ENCODE measurements around the gene PRKN.
A peak's percentile ranks its signal among the peaks of the same experiment; 100 is the strongest.

The PRKN gene

DNA sequence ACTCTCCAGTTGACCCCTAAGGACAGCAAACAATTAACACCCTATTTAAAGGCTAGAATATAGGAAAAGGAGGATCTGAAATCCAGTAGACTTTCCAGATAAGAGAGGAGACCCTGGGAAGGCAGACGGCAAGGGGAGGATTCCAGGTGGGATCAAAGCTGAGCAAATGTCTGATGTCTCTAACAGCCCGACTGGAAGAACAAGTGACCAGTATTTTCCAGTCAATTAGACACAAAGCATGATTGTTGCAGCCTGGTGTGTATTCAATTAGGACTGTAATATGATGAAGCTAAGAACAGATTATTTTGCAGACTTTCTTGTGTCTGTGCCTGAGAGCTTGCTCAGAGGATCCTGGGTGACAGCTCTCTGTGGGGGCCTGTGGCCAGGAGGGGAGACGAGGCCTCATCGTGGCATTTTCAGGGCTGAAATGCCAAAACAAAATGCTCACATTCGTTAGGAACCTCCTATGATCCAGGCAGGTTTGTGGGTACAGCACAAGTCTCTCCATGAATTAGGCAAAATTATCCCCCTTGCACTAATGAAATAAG lies 981.9 kb downstream of the PRKN start:
- DNase-seq (ENCODE audit: low spot score) (no peak), FAIRE-seq (no peak)

GRCh38 chr6:161745128-161745527 lies 982.4 kb downstream of the PRKN start:
- no peak for FAIRE-seq
- no peak for DNase-seq (ENCODE audit: low spot score)

DNA sequence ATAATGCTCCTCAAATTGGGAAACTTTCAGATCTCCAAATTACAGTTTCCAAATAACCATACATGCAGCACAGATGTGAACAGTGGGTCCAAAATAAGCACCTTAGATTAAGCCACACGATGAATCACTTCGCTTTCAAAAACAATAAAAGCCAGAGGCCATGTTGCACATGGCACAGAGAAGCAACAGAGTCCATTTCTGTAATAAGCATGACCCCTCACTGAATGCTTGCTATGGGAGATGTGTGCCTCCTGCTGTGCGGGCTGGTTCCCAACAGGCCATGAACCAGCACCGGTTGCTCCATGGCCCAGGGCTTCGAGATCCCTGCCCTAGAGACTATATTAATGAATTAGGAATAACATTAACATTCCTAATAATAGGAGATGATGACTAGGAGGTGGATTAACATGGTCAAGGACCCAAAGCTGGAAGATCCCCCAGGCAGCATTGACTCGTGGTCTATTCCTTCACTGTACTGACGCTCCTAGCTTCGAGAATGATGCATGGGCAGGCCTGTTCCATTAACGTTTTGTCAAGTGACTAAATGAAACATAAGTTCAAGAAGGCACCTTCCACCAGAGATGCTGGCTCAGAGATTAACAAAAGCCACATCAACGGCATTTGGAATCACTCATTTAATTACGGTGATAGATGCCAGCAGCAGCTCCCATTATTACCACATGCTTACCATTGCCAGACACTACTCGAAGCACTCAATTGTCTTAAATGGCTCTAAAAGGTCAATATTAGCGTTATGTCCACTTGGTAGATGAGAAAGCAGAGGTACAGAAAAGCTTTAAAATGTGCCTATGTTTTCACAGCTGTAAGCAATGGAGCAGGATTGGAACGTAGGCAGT lies 983.1 kb downstream of the PRKN start:
- no peak for FAIRE-seq
- no peak for DNase-seq (ENCODE audit: low spot score)

GRCh38 chr6:161743509-161744178 lies 983.9 kb downstream of the PRKN start:
- FAIRE-seq (no peak), DNase-seq (ENCODE audit: low spot score) (no peak)

DNA sequence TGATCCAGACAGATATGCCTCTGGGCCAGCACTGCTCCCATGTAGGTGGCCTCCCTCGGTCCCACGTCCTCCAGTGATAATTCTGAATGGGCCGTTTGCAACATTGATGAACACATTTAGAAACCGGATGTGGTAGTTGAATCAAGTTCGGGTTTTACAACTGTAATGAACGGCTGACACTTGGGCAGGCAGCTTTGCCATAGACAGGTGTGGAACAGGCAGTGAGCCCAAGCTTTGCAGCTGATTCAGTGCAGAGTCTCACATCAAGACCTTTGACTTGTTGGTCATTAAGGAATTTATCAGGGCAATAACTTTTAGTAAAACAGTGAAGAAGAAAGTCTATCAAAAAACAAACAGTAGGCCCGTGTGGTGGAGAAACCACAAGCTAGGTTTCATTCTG lies 987.1 kb downstream of the PRKN start:
- FAIRE-seq, result no peak

DNA sequence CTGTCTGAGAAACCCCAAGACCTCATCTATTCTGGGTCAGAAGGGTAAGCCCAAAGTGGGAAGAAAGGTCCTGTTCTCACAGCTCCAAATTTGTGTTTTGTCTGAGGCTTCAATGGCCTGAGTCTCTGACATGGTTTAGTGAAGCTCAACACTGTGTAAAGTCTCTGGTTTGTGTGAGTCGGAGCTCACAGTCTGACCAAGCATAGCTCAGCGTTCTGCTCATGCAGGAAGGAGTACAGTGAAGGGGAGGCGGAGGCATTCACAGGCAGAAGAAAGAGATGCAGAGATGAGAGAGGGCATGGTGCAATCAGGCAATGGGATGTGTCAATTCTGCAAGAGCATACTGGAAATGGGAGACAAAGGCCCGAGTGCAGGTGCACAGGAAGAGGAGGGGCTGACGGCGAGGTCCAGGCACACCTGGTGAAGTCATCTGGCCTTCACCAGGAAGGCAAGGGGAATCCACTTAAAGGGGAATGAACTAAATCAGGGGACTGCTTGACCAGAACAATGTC lies 990.7 kb downstream of the PRKN start:
- DNase-seq (ENCODE audit: low spot score) (no peak), FAIRE-seq (no peak)

More for the DNA sequence above, 987.1 kb downstream of the PRKN start:
- no peak for DNase-seq (ENCODE audit: low spot score)

- DNase-seq (ENCODE audit: low spot score), result no peak
These were observed 991.2 kb downstream of the PRKN start for GRCh38 chr6:161736326-161736725.

GRCh38 chr6:161732594-161732993 lies 995.0 kb downstream of the PRKN start:
- FAIRE-seq (no peak), DNase-seq (ENCODE audit: low spot score) (no peak)

More at GRCh38 chr6:161736326-161736725, 991.2 kb downstream of the PRKN start:
- no peak for FAIRE-seq

DNA sequence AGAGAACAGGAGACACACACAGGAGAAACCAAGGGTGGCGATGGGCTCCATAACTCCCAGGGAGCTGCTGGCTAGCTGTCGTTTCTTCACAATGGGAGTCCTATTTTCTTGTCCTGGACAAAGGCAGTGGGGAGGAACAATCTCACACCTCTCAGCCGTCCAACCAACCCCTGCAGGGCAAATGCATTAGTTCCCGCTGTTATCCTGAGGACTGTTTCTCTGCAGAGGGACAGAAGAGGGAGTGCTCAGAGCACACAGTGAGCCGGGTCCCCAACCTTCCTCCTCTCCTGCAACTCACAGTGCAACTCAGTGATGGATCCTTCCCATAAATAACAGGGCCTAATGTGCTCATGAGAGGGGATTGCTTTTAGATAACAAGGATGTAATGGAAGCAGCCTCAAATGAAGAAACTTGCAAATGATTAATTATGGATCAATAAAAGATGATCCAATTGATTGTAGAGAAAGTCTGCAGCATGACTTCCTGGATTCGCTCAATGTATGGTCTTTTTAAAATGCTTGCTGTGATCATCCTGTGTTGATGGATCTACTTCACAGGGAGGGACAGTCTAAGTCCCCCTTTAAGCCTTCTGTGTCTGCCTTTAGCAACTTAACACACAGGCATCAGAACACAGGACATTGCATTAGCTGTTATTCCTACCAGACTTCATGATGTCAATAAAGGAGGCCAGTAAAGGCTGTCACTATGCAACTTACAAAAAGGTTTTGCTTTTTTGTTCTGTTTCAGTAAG lies 1000.3 kb downstream of the PRKN start:
- DNase-seq (ENCODE audit: low spot score), result no peak
- no peak for FAIRE-seq

DNA sequence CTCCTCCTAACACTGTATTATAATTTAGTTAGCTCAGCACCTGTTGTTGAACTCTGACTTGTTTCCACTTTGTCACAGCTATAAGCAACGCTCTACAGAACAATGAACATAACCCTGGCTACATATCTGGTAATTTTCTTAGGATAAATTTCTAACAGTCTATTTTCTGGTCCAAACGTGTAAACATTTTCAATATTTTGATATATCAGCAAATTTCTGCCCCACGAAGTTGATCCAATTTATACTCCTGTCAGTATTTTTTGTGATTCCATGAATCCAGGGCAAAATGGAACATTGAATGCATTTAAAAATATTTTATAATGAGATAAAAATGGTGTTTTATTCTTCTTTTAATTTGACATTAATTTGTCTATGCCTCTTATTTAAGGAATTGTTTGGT lies 1005.2 kb downstream of the PRKN start:
- DNase-seq (ENCODE audit: low spot score) (no peak), FAIRE-seq (no peak)

DNA sequence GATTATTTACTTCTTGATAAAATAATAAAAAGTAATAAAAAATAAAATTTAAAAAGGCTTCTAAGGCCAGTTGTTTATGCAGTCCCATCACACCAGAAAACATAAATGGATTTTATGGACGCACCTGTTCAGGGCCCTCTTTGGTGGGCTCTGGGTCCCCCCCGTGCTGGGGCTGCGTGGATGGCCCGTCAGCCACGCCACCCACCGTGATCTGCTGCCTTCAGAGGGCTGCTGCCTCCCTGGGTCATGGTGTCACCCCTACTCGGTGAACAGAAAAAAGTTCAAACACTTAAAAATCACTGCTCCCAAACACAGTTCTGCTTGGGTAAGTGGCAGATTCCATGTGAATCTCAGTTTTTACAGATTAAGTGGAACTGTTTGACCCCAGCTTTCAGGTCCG lies 1006.1 kb downstream of the PRKN start:
- FAIRE-seq (no peak), DNase-seq (ENCODE audit: low spot score) (no peak)

DNA sequence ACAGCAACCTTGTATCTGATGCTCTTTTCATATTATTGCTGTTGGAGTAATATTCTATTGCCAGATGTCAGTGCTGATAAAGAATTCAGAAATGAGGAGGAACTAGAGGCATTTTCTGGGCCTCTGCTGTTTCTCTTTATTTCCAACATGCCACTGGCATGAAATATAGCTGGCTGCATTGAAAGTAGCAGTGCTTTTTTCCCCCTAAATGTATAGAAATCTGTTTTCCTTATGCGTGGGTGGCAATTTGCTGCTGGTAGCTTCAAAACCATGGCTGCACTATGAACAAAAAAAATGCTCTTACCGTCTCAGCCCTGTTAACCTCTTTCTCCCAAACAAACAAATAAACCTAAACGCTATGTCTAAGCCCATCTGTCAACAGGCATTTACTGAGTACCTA lies 1011.4 kb downstream of the PRKN start:
- FAIRE-seq (no peak), DNase-seq (ENCODE audit: low spot score) (no peak)

GRCh38 chr6:161711938-161712337 lies 1015.6 kb downstream of the PRKN start:
- FAIRE-seq (no peak), DNase-seq (ENCODE audit: low spot score) (no peak)

- no peak for FAIRE-seq
- no peak for DNase-seq (ENCODE audit: low spot score)
These were observed 1016.1 kb downstream of the PRKN start for GRCh38 chr6:161711515-161711914.

GRCh38 chr6:161710698-161711097 lies 1016.9 kb downstream of the PRKN start:
- DNase-seq (ENCODE audit: low spot score), result no peak
- FAIRE-seq, result no peak

DNA sequence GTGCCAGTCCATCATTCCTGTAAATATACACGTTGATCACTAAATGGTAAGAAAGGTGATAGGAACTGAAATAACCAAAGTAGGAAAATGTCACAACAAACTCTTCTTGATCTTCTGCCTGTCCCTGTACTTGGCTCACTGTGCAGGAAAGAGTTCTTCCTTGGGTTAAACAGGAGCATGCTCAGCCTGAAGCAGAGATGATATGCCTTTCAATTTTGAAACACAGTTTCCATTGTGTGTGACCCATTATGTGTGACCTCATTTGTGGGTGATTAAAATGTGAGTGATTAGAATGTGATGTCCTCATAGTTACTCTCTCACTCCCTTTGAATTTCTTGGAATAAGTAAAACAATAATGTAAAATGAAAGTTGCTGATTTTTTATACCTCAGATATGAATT lies 1026.5 kb downstream of the PRKN start:
- DNase-seq (ENCODE audit: low spot score) (no peak), FAIRE-seq (no peak)

DNA sequence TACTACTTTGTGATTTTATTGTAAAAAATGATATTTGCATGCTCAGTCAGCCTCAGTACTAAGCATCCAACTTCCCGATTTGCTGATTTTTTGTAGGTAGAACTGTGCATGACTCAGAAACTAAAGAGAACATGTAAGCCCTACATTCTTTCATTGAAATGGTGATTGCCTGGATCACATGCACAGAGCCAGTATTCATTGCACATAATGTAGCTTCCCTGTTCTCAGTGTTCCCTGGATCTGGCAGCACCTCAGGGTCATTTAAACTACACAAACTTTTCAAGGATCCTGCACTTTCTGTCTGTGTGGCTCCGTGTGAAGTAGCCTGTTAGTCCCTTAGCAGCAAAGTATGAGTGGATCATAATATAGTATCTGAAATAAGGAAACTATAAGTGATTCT lies 1030.8 kb downstream of the PRKN start:
- no peak for FAIRE-seq
- no peak for DNase-seq (ENCODE audit: low spot score)

DNA sequence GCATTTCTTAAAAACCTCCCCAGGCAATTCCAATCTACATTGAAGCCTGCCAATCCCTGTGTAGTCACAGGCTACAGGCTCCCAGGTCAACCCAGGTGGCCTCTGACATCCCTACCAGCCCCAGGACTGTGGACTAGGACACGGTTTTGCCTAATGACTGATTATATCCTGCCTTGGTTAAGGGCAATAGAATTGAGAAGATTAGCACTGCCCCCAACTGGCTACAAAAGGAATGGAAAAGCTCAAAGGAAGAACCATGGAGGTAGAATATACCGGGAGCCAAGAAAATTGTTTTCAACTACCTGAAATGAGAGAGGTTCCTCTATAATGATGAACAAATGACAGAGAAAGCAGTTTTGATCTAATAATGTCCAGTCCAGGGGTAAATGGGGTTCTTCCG lies 1032.6 kb downstream of the PRKN start:
- DNase-seq (ENCODE audit: low spot score), result peak; percentile 9
- no peak for FAIRE-seq

DNA sequence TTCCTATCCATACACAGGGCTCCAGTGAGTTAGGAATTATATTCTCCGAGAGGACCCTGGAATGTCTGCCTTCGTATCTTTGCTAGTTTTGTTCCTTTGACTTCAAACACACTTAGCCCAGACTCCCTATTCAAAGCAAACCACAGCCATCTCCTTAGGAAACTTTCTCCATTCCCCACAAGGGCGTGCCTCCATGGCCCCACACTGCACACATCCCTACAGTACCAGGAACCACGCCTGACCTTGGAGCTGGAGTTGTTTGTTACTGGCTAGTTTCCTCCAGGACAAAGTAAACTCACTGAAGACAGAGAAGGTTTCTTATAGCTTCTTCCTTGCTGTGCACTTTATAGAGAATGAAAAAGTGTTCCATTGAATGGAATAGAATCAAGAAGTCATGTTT lies 1040.9 kb downstream of the PRKN start:
- no peak for DNase-seq (ENCODE audit: low spot score)
- no peak for FAIRE-seq

DNA sequence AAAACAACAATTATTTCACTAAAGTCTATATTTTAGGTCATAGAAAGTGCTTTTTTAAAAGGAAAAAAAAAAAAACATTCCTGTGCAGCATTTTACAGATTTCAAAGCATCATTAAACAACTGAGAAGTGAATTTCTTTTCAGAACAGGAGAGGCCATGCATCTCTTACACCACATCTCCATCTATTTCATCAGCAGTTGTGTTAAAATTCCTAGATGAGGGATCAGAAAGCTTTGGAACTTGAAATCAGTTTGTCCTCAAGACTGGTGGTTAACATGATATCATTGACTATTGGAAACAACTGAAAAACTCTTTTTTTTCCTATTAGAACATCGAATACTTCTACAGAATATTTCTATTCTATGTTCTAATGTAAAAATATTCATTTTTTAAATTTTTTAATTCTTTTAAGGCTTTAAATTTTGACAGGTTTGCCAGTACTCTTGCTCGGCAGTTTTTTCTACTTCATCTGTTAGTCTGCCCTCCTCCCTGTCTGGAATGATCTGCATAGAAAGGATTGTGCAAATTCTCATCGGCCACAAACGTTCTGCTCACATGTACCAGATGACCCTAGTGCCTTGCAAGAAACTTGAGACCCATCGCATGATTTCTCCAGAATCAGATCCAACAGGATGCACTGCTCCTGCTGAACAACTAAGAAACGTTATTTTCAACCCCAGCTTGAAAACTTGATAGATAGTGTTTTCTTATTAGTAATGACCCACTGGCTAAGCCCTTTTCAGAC lies 1042.7 kb downstream of the PRKN start:
- DNase-seq (ENCODE audit: low spot score) (no peak), FAIRE-seq (no peak)

DNA sequence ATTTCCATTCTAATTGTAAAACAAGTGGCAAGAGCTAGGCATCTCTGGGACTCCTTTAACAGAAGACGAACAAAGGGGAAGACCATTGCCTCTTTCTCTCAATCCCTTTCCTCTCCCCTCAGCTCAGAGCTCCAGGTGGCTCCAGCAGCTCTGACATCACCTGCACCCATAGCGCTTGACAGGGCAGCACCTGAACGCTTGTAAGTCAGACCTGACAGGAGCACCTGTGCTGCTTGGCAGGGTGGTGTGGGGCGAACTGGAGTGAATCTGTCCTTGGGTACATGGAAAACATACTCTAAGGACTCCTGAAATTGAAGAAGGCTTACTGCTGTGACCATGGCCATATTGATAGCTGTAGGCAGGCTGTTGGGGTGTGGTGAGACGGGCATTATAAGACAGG lies 1044.2 kb downstream of the PRKN start:
- no peak for DNase-seq (ENCODE audit: low spot score)
- FAIRE-seq, result no peak

Measured in RCC 7860 (cell line).